Stimulated activated CD8-positive, alpha-beta memory T cell treated with anti-CD3 and anti-CD28 coated beads, Interleukin-15, amount 100 ng/mL, for 24 hours (primary cell): ENCODE measurements around the gene FMO3.

ENCODE experiments used
- DNase-seq: peaks from one replicate; pipeline ENCODE4 v3.0.0-alpha.2; 2020; ENCODE audit warnings: low read depth

Gene FMO3

GRCh38 chr1:171159148-171159547, 68.4 kb downstream of the FMO3 start:
- DNase-seq: no peak

- no peak for DNase-seq
These were observed 69.5 kb downstream of the FMO3 start for GRCh38 chr1:171160211-171160610.

GRCh38 chr1:171160639-171161354, 70.1 kb downstream of the FMO3 start:
- DNase-seq: no peak

GRCh38 chr1:171161431-171161830, 70.7 kb downstream of the FMO3 start:
- no peak for DNase-seq

- no peak for DNase-seq
These were observed 75.7 kb downstream of the FMO3 start for GRCh38 chr1:171166361-171166760.
